ENCODE data around the gene CBL. TPM values are rescaled to one million over a fixed set of nuclear protein-coding genes. Genes with fewer than 3 reads are reported as not detected.

Gene CBL
- total and polyA plus RNA-seq, 2 donors from 2014 or later = 2.0 to 20.6 TPM

DNA sequence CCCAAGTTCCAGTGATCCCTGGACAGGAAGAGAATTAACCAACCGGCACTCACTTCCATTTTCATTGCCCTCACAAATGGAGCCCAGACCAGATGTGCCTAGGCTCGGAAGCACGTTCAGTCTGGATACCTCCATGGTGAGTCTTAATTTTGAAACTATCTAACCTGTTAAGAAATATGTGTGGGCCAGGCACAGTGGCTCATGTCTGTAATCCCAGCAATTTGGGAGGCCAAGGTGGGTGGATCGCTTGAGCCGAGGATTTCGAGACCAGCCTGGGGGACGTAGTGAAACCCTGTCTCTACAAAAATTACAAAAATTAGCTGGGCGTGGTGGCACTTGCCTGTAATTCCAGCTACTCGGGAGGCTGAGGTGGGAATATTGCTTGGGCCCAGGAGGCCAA lies 79.3 kb downstream of the CBL start:
- intact Hi-C loops (cut with DNase I) = no loop called here
- H3K9ac ChIP-seq (ENCODE audit: low read length in 3 of 3) = no peak overlapping the region
- no peak overlapping the region for H3K27ac ChIP-seq (ENCODE audit: low read depth in 2 of 2, low read length in 2 of 2)
- H3K4me1 ChIP-seq (ENCODE audit: control insufficient read depth in 2 of 3, insufficient read depth in 2 of 3, low read depth in 1 of 3, low read length in 3 of 3) = peaks cover 0 to 2% (median 0%) of the 10 kb centered on the region in 3 donors
- no peaks in the 10 kb centered on the region for H3K27me3 ChIP-seq (ENCODE audit: control insufficient read depth, insufficient read depth, low read length)
- no peak for FAIRE-seq
- H3K4me3 ChIP-seq (ENCODE audit: low read length in 3 of 3) = no peak overlapping the region
- H3K36me3 ChIP-seq (ENCODE audit: control insufficient read depth in 2 of 3, insufficient read depth in 3 of 3, low read length in 3 of 3) = peaks cover 0 to 6% (median 0%) of the 10 kb centered on the region in 3 donors
- TF ChIP-seq CTCF (IDR thresholded peaks at IDR 0.05; ENCODE audit: borderline replicate concordance, extremely low read depth, insufficient read depth) = no peak
- DNase-seq = no peak
- no peaks in the 10 kb centered on the region for H3K9me3 ChIP-seq (ENCODE audit: control insufficient read depth in 2 of 3, insufficient read depth in 1 of 3, low read length in 3 of 3)

DNA sequence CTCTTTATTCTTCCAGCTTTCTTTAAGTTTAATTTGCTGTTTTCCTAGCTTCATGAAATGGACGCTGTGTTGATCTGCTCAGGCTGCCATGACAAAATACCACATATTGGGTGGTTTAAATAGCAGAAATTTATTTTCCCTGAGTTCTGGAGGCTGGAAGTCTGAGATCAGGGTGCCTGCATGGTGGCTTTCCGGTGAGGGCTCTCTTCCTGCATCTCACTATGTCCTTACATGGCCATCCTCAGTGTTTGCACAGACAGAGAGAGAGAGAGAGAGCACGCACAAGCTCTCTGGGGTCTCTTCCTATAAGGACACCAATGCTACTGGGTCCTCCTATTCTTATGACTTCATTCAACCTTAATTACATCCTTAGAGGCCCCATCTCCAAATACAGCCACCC lies 82.1 kb downstream of the CBL start:
- Histone ChIP-seq H3K36me3 (ENCODE audit: control insufficient read depth in 2 of 3, insufficient read depth in 3 of 3, low read length in 3 of 3) (peaks cover 0 to 6% (median 0%) of the 10 kb centered on the region in 3 donors), H3K27ac (ENCODE audit: low read depth in 2 of 2, low read length in 2 of 2) (no peak overlapping the region), H3K4me1 (ENCODE audit: control insufficient read depth in 2 of 3, insufficient read depth in 2 of 3, low read depth in 1 of 3, low read length in 3 of 3) (peaks cover 0 to 2% (median 0%) of the 10 kb centered on the region in 3 donors), H3K9me3 (ENCODE audit: control insufficient read depth in 2 of 3, insufficient read depth in 1 of 3, low read length in 3 of 3) (no peaks in the 10 kb centered on the region), H3K27me3 (ENCODE audit: control insufficient read depth, insufficient read depth, low read length) (no peaks in the 10 kb centered on the region), H3K4me3 (ENCODE audit: low read length in 3 of 3) (no peak overlapping the region), H3K9ac (ENCODE audit: low read length in 3 of 3) (no peak overlapping the region)
- FAIRE-seq (no peak), DNase-seq (no peak)
- intact Hi-C loops (cut with DNase I) = no loop called here
- no peak for TF ChIP-seq CTCF (IDR thresholded peaks at IDR 0.05; ENCODE audit: borderline replicate concordance, extremely low read depth, insufficient read depth)

- Histone ChIP-seq H3K9me3 (ENCODE audit: control insufficient read depth in 2 of 3, insufficient read depth in 1 of 3, low read length in 3 of 3) (no peaks in the 10 kb centered on the region), H3K27me3 (ENCODE audit: control insufficient read depth, insufficient read depth, low read length) (no peaks in the 10 kb centered on the region), H3K36me3 (ENCODE audit: control insufficient read depth in 2 of 3, insufficient read depth in 3 of 3, low read length in 3 of 3) (no peaks in the 10 kb centered on the region), H3K27ac (ENCODE audit: low read depth in 2 of 2, low read length in 2 of 2) (no peak overlapping the region), H3K4me3 (ENCODE audit: low read length in 3 of 3) (no peak overlapping the region), H3K4me1 (ENCODE audit: control insufficient read depth in 2 of 3, insufficient read depth in 2 of 3, low read depth in 1 of 3, low read length in 3 of 3) (no peaks in the 10 kb centered on the region), H3K9ac (ENCODE audit: low read length in 3 of 3) (no peak overlapping the region)
- FAIRE-seq = no peak
- TF ChIP-seq CTCF (IDR thresholded peaks at IDR 0.05; ENCODE audit: borderline replicate concordance, extremely low read depth, insufficient read depth) = no peak
- intact Hi-C loops (cut with DNase I) = no loop called here
- no peak for DNase-seq
Observed at GRCh38 chr11:119290894-119291497, 84.9 kb downstream of the CBL start.

GRCh38 chr11:119293461-119293860 lies 87.3 kb downstream of the CBL start:
- FAIRE-seq (no peak), DNase-seq (no peak)
- Histone ChIP-seq H3K4me3 (ENCODE audit: low read length in 3 of 3) (no peak overlapping the region), H3K9me3 (ENCODE audit: control insufficient read depth in 2 of 3, insufficient read depth in 1 of 3, low read length in 3 of 3) (no peaks in the 10 kb centered on the region), H3K36me3 (ENCODE audit: control insufficient read depth in 2 of 3, insufficient read depth in 3 of 3, low read length in 3 of 3) (peaks cover 0 to 16% (median 2%) of the 10 kb centered on the region in 3 donors), H3K9ac (ENCODE audit: low read length in 3 of 3) (no peak overlapping the region), H3K27me3 (ENCODE audit: control insufficient read depth, insufficient read depth, low read length) (no peaks in the 10 kb centered on the region), H3K4me1 (ENCODE audit: control insufficient read depth in 2 of 3, insufficient read depth in 2 of 3, low read depth in 1 of 3, low read length in 3 of 3) (no peaks in the 10 kb centered on the region), H3K27ac (ENCODE audit: low read depth in 2 of 2, low read length in 2 of 2) (no peak overlapping the region)
- TF ChIP-seq CTCF (IDR thresholded peaks at IDR 0.05; ENCODE audit: borderline replicate concordance, extremely low read depth, insufficient read depth) = no peak
- intact Hi-C loops (cut with DNase I) = no loop called here

Measured in kidney (tissue), 14 donors.